Nephron (organoid): ENCODE data around the gene GLIS1.
A peak's percentile ranks its signal among the peaks of the same experiment; 100 is the strongest.

Experiments
- H3K27ac Mint-ChIP-seq, 3 experiments: 2 replicates each; pipeline ENCODE4 v1.8.0; 2020; ENCODE audit warnings: mixed read lengths in 3 of 3, mild to moderate bottlenecking in 2 of 3, moderate library complexity in 1 of 3
- H3K27me3 Mint-ChIP-seq: 2 replicates; pipeline ENCODE4 v1.8.0; 2021; ENCODE audit warnings: low read depth, mild to moderate bottlenecking, moderate library complexity, mixed read lengths
- H3K36me3 Mint-ChIP-seq: 2 replicates; pipeline ENCODE4 v1.8.0; 2020; ENCODE audit warnings: low read depth, mixed read lengths
- H3K4me1 Mint-ChIP-seq: 2 replicates; pipeline ENCODE4 v1.8.0; 2020; ENCODE audit warnings: mixed read lengths
- H3K4me3 Mint-ChIP-seq, 3 experiments: 2 replicates each; pipeline ENCODE4 v1.8.0; 2020; ENCODE audit warnings: mild to moderate bottlenecking in 3 of 3, mixed read lengths in 3 of 3, moderate library complexity in 2 of 3
- H3K9me3 Mint-ChIP-seq: 2 replicates; pipeline ENCODE4 v1.8.0; 2020; ENCODE audit warnings: mixed read lengths
- TF ChIP-seq, protein P1 (sequence below), 3 experiments: fragments of 200-600 bp; sonication (generic); IDR thresholded peaks; one replicate each; pipeline ENCODE4 v1.5.0; 2021; ENCODE audit warnings: antibody characterized with exemption in 3 of 3; ENCODE audit not compliant: unreplicated experiment in 3 of 3

The GLIS1 gene

DNA sequence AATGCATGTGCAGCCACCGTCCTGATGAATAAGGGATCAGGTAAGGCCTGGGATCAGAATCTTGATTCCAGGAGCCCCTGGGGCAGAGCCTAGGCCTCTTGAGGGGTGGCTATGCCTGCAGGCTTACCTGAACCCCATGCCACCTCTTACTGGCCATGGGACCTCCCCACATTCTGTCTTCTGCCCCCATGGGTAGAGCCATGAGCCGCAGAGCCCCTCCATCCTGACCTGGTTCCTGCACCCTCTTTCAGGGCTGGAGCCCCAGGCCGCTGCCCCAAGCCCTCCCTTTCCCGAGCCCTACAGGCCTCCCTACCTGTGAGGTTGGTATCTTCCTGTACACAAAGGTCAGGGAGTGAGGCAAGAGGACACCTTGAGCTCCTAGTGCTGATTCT, 159.0 kb downstream of the GLIS1 start:
- Mint-ChIP-seq H3K4me1 (peaks cover 59% of the 10 kb centered on the region), H3K27me3 (peaks cover 16% of the 10 kb centered on the region), H3K36me3 (no peaks in the 10 kb centered on the region), H3K4me3 (no peak overlapping the region), H3K9me3 (no peaks in the 10 kb centered on the region), H3K27ac (no peak overlapping the region)
- TF ChIP-seq, protein P1, sequence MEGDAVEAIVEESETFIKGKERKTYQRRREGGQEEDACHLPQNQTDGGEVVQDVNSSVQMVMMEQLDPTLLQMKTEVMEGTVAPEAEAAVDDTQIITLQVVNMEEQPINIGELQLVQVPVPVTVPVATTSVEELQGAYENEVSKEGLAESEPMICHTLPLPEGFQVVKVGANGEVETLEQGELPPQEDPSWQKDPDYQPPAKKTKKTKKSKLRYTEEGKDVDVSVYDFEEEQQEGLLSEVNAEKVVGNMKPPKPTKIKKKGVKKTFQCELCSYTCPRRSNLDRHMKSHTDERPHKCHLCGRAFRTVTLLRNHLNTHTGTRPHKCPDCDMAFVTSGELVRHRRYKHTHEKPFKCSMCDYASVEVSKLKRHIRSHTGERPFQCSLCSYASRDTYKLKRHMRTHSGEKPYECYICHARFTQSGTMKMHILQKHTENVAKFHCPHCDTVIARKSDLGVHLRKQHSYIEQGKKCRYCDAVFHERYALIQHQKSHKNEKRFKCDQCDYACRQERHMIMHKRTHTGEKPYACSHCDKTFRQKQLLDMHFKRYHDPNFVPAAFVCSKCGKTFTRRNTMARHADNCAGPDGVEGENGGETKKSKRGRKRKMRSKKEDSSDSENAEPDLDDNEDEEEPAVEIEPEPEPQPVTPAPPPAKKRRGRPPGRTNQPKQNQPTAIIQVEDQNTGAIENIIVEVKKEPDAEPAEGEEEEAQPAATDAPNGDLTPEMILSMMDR (IDR thresholded peaks at IDR 0.05; ENCODE audit: unreplicated experiment in 3 of 3) = no peak

DNA sequence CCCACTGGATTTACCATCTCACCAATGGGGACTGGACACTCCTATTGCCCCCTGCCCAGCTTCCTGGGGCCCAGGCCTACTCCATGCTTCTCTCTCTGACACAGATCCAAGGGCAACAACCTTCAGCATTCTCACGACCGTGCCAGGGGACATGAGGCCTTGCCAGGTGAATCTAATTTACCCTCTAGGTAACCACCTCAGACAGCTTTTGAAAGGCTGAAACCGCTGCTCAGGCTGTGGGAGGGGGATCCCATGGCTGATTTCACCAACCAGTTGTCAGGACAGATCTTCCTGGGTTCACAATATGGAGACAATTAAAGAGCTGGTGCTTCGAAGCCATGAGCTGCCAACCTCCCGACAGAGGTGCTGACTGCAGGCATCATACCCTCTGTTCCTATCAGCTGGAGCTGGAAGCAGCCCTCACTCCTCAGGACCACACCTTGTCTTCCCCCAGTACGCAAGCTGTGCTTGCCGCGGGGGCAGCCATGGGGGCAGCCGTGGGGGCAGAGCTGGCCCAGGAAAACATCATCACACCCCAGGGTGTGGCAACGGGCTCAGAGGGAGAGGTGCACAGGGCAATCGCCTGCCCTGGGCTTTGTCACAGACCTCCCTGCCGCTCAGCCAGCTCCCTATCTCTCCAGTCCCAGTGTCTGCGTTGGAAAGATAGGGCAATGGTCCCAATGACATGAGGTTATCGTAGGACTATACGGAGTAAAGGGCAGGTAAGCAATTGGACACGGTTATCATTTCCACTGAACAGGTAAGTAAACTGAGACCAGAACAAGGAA, 159.5 kb downstream of the GLIS1 start:
- no peak overlapping the region for H3K4me3 Mint-ChIP-seq
- peaks cover 16% of the 10 kb centered on the region for H3K27me3 Mint-ChIP-seq
- H3K9me3 Mint-ChIP-seq = no peaks in the 10 kb centered on the region
- TF ChIP-seq, protein P1 (IDR thresholded peaks at IDR 0.05; ENCODE audit: unreplicated experiment in 3 of 3) = no peak
- H3K36me3 Mint-ChIP-seq = no peaks in the 10 kb centered on the region
- H3K4me1 Mint-ChIP-seq = peaks cover 58% of the 10 kb centered on the region
- no peak overlapping the region for H3K27ac Mint-ChIP-seq

DNA sequence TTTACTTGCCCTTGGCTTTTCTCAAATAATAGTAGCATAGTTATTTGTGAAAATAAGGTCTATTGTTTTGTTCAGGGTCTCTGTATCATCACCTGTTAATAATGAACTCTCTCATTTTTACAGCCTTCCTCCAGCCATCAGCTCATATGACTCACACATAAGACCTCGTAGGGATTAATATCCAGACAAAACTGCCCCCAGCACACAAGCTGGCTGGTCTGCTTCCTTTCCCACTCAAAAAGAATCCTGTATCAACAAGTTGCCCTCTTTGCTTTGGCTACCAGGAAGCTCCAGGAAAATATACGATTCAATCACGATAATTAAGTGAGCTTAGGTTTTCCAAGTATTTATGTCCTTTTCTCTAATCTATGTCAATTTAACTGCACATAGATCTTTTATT, 160.6 kb downstream of the GLIS1 start:
- Mint-ChIP-seq H3K27ac (no peak overlapping the region), H3K4me1 (peaks cover 55% of the 10 kb centered on the region), H3K27me3 (peaks cover 21% of the 10 kb centered on the region), H3K36me3 (no peaks in the 10 kb centered on the region), H3K9me3 (no peaks in the 10 kb centered on the region), H3K4me3 (no peak overlapping the region)
- TF ChIP-seq, protein P1 (IDR thresholded peaks at IDR 0.05; ENCODE audit: unreplicated experiment in 3 of 3) = no peak

DNA sequence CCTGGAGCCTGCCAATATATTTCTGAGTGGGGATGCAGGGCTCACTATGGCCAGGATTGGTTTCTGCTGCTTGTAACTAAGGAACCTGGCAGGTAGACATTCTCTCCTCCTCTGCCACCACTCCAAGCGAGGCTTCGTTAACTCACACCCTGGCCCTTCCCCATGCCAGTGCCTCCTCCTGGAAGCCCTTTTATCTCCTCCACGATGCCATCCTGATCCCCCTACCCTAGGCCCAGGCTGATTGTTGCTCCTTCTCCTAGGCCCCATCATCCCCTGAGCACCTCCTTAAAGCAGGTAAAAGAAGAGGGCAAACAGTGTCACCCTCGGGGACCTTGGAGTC, 161.2 kb downstream of the GLIS1 start:
- Mint-ChIP-seq H3K4me1 (peaks cover 53% of the 10 kb centered on the region), H3K9me3 (no peaks in the 10 kb centered on the region), H3K27me3 (peaks cover 16% of the 10 kb centered on the region), H3K4me3 (no peak overlapping the region), H3K27ac (peak overlapping the region in 1 of 3 experiments; percentile 75), H3K36me3 (no peaks in the 10 kb centered on the region)
- TF ChIP-seq, protein P1 (IDR thresholded peaks at IDR 0.05; ENCODE audit: unreplicated experiment in 3 of 3) = no peak

DNA sequence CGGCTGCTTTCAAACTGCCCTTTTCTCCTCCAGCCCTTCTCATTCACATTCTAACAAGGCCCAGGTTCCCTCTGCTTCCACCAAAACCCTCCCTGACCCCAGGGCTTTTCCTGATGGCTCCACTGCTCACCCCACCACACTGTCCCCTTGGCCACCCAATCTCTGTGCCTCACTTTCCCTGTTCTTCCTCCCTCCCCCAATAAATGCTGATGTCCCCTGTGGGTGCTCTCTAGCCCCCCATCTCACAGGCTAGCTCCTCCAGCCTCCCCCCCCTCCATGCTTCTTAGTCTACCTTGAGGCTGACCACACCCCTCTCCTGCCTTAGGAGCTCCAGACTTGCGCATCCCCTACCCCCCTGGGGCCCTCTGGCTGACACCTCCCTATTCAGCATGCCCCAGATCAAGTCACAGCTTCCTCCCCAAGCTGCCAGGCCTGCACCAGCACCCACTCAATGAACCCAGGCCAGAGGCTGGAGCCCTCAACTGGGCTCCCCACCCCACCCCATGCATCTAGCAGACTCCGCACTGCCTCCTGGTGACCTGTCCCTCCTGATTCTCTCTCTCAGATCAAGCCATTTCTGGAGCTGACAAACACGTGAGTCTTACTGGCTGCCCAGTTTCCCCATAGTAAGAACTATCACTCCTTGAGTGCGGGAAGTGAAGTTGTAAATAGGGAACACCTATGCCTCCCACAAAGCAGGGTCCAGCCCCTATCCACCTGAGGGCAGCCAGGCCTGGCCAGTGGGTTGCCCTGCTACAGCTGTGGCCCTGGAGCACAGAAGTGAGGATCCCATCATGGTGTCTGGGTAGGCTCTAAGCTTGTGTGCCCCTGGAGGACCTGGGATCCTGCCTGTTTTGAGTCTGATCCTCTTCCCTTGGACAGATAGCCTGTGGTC, 161.9 kb downstream of the GLIS1 start:
- peaks cover 58% of the 10 kb centered on the region for H3K4me1 Mint-ChIP-seq
- peak overlapping the region; percentile 60 to 82 (median 75) for H3K27ac Mint-ChIP-seq
- no peak overlapping the region for H3K4me3 Mint-ChIP-seq
- H3K27me3 Mint-ChIP-seq = peaks cover 16% of the 10 kb centered on the region
- H3K36me3 Mint-ChIP-seq = no peaks in the 10 kb centered on the region
- H3K9me3 Mint-ChIP-seq = no peaks in the 10 kb centered on the region
- TF ChIP-seq, protein P1 (IDR thresholded peaks at IDR 0.05; ENCODE audit: unreplicated experiment in 3 of 3) = no peak
